GM10248 (cell line): Measurements from ENCODE around the gene CHD6.

Experiments used
- CTCF ChIA-PET: fragments of 300-600 bp; sonication (Branson Sonifier 250); formaldehyde crosslinking; extraction: SDS; loops from one replicate; lab custom pipeline; 2021; ENCODE audit warnings: antibody characterized with exemption; lab: Yijun Ruan, JAX
- POLR2A ChIA-PET: fragments of 350-650 bp; sonication (Branson Sonifier 250); formaldehyde crosslinking; extraction: SDS; loops from one replicate; lab custom pipeline; 2020; ENCODE audit warnings: antibody characterized with exemption; lab: Yijun Ruan, JAX
- DNase-seq: peaks from one replicate; pipeline ENCODE4 v3.0.0; 2012; ENCODE audit errors: extremely low spot score
- TF ChIP-seq, protein P1 (sequence below): IDR thresholded peaks from 2 replicates; pipeline ENCODE4 v1.5.1; 2012; ENCODE audit warnings: mild to moderate bottlenecking, low read depth; ENCODE audit errors: extremely low read depth, missing control alignments, control extremely low read depth

The CHD6 gene

GRCh38 chr20:41505184-41505583, 113.0 kb downstream of the CHD6 start:
- TF ChIP-seq, protein P1, sequence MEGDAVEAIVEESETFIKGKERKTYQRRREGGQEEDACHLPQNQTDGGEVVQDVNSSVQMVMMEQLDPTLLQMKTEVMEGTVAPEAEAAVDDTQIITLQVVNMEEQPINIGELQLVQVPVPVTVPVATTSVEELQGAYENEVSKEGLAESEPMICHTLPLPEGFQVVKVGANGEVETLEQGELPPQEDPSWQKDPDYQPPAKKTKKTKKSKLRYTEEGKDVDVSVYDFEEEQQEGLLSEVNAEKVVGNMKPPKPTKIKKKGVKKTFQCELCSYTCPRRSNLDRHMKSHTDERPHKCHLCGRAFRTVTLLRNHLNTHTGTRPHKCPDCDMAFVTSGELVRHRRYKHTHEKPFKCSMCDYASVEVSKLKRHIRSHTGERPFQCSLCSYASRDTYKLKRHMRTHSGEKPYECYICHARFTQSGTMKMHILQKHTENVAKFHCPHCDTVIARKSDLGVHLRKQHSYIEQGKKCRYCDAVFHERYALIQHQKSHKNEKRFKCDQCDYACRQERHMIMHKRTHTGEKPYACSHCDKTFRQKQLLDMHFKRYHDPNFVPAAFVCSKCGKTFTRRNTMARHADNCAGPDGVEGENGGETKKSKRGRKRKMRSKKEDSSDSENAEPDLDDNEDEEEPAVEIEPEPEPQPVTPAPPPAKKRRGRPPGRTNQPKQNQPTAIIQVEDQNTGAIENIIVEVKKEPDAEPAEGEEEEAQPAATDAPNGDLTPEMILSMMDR: no peak
- POLR2A ChIA-PET: no interaction called here
- CTCF ChIA-PET: interaction anchor here (1.0 to 1.5 kb wide), 5 partner anchors 9 to 30 kb away, joined by 3 to 4 read pairs (median 4); no protein-coding TSS in a partner anchor
- DNase-seq: no peak

DNA sequence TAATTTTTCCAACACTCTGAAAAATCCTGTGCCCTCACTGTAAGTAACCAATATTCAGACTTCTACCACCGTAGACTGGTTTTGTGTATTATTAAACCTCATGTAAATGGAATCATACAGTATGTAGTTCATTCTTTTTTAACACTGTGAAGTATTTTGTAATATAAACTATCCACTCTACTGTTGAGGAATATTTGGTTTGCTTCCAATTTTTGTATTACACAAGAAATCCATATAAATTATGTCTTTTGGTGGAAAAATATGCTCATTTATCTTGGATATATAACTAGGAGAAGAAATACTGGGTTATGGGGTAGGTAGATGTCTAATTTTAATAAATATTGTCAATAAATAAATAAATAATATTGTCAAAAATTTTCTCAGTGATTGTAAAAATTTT, 116.8 kb downstream of the CHD6 start:
- TF ChIP-seq, protein P1: no peak
- CTCF ChIA-PET: interaction anchor here (1.1 kb wide), 1 partner anchor 12 kb away, joined by 3 read pairs; no protein-coding TSS in a partner anchor
- DNase-seq: no peak
- POLR2A ChIA-PET: no interaction called here

DNA sequence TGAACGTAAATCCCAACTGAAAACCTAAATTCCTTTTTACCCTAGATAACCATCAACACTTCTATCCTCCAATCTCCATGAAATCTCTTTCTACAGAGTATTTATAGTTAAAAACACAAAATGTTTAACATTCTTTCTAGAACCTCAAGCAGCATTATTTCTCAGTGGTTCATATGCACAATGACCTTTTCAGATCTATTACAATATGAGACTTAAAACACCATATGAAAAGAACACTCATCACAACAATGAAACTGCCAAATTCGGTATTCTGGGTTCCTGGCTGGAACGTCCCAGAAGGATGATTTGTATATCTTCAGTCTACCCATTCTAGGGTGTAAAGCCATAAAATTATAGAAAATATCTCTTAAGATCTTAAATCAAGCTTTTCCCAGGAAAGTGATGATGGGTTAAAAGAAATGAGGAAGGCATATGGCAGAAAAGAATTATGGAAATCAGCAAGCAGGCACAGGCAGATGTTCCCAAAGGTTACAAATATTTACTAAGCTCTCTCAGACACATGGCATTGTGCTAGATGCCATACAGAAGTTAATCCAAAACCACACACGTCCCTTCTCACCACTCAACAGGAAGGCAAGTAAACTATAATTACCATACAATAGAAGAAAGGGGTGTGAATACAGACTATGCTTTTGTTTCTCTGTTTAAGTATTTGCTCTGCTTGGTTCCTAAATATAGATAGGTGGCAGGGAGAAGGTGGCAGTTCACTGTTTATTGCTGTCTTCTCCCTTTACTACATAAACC, 118.0 kb downstream of the CHD6 start:
- TF ChIP-seq, protein P1: no peak
- no peak for DNase-seq
- ChIA-PET POLR2A (no interaction called here), CTCF (interaction anchor here (1.0 to 2.5 kb wide), 2 partner anchors 12 to 36 kb away, joined by 4 to 7 read pairs; no protein-coding TSS in a partner anchor)

GRCh38 chr20:41499064-41499463, 119.1 kb downstream of the CHD6 start:
- TF ChIP-seq, protein P1: no peak
- no peak for DNase-seq
- ChIA-PET CTCF (interaction anchor here (2.5 kb wide), 1 partner anchor 10 kb away, joined by 7 read pairs; no protein-coding TSS in a partner anchor), POLR2A (no interaction called here)

DNA sequence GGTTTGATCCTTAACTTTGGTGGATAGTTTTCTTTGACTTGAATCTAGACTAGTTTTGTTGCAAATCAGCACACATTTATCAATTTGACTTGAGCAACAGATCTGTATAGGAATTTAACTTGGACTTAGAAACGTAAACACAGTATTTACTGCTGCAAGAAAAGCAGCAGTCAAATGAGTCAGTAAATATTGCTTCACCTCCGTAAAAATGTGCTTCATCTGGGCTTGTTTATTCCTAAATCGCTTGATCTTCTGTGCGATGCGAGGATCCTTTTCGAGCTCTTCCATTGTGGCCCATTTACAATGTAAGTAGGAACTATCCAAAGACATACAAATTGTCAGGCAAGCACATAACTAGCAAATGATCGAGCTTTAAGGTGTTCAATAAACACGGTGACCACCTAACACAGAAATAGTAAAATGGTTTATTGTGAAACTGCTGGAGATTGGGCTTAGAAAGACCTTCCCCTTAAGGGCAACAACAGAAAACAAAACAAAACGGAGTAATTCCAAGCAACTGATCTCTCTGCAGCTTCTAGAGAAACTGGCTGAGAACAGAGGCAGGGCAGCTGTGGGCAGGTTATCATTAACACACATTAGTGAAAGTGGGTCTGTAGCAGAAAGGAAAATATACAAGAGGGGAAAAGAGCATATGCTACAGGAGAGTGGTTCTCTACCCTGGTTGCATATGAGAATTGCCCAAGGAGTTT, 120.8 kb downstream of the CHD6 start:
- no peak for DNase-seq
- TF ChIP-seq, protein P1: no peak
- ChIA-PET CTCF (interaction anchor here (1.4 kb wide), 2 partner anchors 11 to 16 kb away, joined by 3 to 4 read pairs; no protein-coding TSS in a partner anchor), POLR2A (no interaction called here)

DNA sequence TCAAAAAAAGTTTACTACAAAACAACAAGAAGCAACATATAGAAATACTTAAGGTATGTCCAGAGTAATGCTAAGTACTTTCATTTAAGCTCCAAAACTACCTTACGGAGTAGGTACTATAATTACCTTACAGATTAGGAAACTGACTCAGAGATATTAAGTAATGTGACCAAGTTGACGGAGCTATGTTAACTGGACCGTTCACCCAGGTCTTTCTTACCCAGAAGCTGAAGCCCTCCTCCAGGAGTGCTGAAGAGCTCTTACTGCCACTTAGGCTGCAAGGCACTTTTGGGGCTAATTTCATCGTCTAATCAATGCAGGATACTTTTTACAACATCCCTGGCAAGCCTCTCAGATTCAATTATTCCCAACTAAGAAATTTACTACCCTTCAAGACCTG, 123.7 kb downstream of the CHD6 start:
- no peak for DNase-seq
- CTCF ChIA-PET: interaction anchor here (1.0 to 1.5 kb wide), 3 partner anchors 9 to 14 kb away, joined by 3 to 5 read pairs (median 4); no protein-coding TSS in a partner anchor
- POLR2A ChIA-PET: no interaction called here
- TF ChIP-seq, protein P1: no peak
